Measurements from ENCODE around the gene SMARCD3. TPM values are rescaled to one million over a fixed set of nuclear protein-coding genes. Genes with fewer than 3 reads are reported as not detected.

Gene SMARCD3
- total and polyA plus RNA-seq, 9 of the 15 experiments (the other 6 are each of a cell fraction or from before 2014, with no cell fraction given) = 0.43 to 3.6 (median 2.6) TPM

- no peak for TF ChIP-seq ZNF124 (CRISPR knock-in tag; IDR thresholded peaks at IDR 0.05)
- TF ChIP-seq PHB (CRISPR knock-in tag; IDR thresholded peaks at IDR 0.05) = no peak
- no peak for TF ChIP-seq U2AF2 (optimal IDR thresholded peaks at IDR 0.05; ENCODE audit: low read depth, low read length)
- no peak for TF ChIP-seq PPARD (CRISPR knock-in tag; IDR thresholded peaks at IDR 0.05)
- no peak for TF ChIP-seq BMI1 (IDR thresholded peaks at IDR 0.05; ENCODE audit: low read length)
- TF ChIP-seq ZNF174 (CRISPR knock-in tag; IDR thresholded peaks at IDR 0.05) = no peak
- TF ChIP-seq, protein P1, sequence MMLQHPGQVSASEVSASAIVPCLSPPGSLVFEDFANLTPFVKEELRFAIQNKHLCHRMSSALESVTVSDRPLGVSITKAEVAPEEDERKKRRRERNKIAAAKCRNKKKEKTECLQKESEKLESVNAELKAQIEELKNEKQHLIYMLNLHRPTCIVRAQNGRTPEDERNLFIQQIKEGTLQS (IDR thresholded peaks at IDR 0.05) = peak; percentile 90
- TF ChIP-seq, protein P1 (CRISPR knock-in tag; conservative IDR thresholded peaks at IDR 0.05) = peak; percentile 60; the same call in 1 of the 2 replicates
- TF ChIP-seq NRF1 (conservative IDR thresholded peaks at IDR 0.05 in 1 of 2, IDR thresholded peaks at IDR 0.05 in 1 of 2) = peak; percentile 87 to 89
- peak; percentile 92 for TF ChIP-seq RBFOX2 (IDR thresholded peaks at IDR 0.05; ENCODE audit: low read depth, low read length)
- peak; percentile 98 for TF ChIP-seq C11orf30 (IDR thresholded peaks at IDR 0.05; ENCODE audit: low read depth)
- TF ChIP-seq OTX1 (CRISPR knock-in tag; IDR thresholded peaks at IDR 0.05) = peak; percentile 91; the same call in 1 of the 2 replicates
- TF ChIP-seq ZFP36 (IDR thresholded peaks at IDR 0.05; ENCODE audit: low read depth, low read length, partially characterized antibody) = no peak
- TF ChIP-seq, protein P2, sequence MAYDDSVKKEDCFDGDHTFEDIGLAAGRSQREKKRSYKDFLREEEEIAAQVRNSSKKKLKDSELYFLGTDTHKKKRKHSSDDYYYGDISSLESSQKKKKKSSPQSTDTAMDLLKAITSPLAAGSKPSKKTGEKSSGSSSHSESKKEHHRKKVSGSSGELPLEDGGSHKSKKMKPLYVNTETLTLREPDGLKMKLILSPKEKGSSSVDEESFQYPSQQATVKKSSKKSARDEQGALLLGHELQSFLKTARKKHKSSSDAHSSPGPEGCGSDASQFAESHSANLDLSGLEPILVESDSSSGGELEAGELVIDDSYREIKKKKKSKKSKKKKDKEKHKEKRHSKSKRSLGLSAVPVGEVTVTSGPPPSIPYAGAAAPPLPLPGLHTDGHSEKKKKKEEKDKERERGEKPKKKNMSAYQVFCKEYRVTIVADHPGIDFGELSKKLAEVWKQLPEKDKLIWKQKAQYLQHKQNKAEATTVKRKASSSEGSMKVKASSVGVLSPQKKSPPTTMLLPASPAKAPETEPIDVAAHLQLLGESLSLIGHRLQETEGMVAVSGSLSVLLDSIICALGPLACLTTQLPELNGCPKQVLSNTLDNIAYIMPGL (CRISPR knock-in tag; IDR thresholded peaks at IDR 0.05) = no peak; the same call in 1 of the 2 replicates
- TF ChIP-seq E2F1 (CRISPR knock-in tag; IDR thresholded peaks at IDR 0.05) = peak; percentile 77
- peak; percentile 98 for TF ChIP-seq SP1 (CRISPR knock-in tag; IDR thresholded peaks at IDR 0.05)
- no peak for TF ChIP-seq RHOXF2B (CRISPR knock-in tag; conservative IDR thresholded peaks at IDR 0.05)
- TF ChIP-seq, protein P3, sequence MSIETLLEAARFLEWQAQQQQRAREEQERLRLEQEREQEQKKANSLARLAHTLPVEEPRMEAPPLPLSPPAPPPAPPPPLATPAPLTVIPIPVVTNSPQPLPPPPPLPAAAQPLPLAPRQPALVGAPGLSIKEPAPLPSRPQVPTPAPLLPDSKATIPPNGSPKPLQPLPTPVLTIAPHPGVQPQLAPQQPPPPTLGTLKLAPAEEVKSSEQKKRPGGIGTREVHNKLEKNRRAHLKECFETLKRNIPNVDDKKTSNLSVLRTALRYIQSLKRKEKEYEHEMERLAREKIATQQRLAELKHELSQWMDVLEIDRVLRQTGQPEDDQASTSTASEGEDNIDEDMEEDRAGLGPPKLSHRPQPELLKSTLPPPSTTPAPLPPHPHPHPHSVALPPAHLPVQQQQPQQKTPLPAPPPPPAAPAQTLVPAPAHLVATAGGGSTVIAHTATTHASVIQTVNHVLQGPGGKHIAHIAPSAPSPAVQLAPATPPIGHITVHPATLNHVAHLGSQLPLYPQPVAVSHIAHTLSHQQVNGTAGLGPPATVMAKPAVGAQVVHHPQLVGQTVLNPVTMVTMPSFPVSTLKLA (conservative IDR thresholded peaks at IDR 0.05) = peak; percentile 98 to 99
- peak in 1 of 3 experiments; percentile 15; a peak in 1 of 6 replicates for TF ChIP-seq CTCF (IDR thresholded peaks at IDR 0.05 in 2 of 3, conservative IDR thresholded peaks at IDR 0.05 in 1 of 3; ENCODE audit: insufficient read depth in 2 of 3, low read depth in 1 of 3, low read length in 3 of 3)
Observed at GRCh38 chr7:151226875-151227782, 21.4 kb downstream of the SMARCD3 start, which contains the start of gene ABCF2 (continued).

Measured in K562 (cell line).